ENCODE measurements around the gene INPP5D.

INPP5D gene

DNA sequence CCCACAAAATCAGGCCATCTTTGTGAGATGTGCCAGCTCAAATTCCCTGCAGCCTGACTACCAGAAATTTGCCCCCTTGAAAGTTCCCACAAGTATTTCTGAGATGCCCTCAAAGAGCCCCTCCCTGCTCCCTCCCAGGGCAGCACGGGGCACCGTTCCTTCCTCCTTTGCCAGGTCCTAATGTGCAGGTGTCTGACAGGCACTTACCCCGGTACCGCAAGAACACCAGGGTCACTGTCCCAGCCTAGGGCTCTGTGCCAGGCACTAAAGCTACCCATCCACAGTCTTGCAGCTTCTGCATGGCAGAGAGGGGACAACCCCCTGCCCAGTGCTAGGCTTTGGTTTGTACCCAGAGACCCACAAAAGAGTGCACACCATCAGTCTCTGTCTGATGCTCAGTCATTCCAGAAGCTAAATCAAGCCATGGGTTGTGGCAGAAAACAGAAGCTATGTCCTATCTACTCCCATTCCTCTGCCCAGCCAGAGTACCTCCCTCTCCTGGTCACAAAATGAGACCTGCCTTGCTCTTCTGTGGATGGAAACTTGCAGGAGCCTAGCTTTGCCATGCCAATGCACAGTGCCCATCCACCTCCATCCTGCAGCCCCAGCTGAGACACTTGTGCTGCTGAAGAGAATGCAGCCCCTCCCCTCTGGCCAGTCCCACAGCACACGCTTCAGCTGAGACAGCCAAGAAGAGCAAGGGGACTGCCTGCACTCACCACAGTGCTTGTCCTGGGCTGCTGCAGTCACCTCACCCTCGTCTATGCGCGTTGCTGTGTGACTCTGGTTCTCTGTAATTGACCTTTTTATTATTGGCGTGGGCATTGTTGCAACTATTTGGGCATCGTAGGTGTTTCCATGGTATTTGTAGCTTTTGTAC, 48.7 kb downstream of the INPP5D start:
- peaks cover 0 to 4% of the 10 kb centered on the region in 2 donors for H3K9me3 Mint-ChIP-seq
- peak overlapping the region; percentile 81 for H3K4me3 Mint-ChIP-seq
- H3K4me1 Mint-ChIP-seq: peaks cover 66 to 77% of the 10 kb centered on the region in 2 donors
- H3K36me3 Mint-ChIP-seq: peaks cover 46 to 67% of the 10 kb centered on the region in 2 donors
- ATAC-seq (replicated peaks) (peak; percentile 88 to 94), DNase-seq (peak; percentile 72)
- H3K27ac Mint-ChIP-seq: peak overlapping the region; percentile 89
- no peaks in the 10 kb centered on the region for H3K27me3 Mint-ChIP-seq

- Mint-ChIP-seq H3K9me3 (no peaks in the 10 kb centered on the region), H3K4me1 (peaks cover 63 to 74% of the 10 kb centered on the region in 2 donors), H3K27me3 (no peaks in the 10 kb centered on the region), H3K36me3 (peaks cover 38 to 64% of the 10 kb centered on the region in 2 donors), H3K27ac (peak overlapping the region; percentile 28), H3K4me3 (no peak overlapping the region)
- DNase-seq (no peak), ATAC-seq (replicated peaks) (no peak)
Measured at GRCh38 chr2:233111427-233111826, 51.3 kb downstream of the INPP5D start.

DNA sequence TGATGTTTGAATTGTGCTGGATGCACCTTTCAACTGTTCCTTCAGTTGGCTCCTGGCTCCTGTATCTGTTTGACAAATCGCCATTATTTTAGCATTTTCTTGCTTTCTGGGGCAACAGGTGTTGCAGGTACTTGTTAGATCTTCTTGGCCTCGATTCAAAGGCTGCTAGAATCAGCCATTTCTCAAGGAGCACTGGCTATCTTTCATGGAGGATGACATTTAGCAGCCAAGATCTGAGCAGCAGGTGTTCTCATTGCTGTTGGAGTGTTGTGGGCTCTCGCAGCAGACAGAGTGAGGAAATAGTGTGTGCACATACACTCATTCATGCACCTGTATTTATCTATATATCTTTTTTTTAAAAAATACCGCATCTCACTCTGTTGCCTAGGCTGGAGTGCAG, 52.2 kb downstream of the INPP5D start:
- no peak for DNase-seq
- Mint-ChIP-seq H3K4me3 (no peak overlapping the region), H3K36me3 (peaks cover 44 to 62% of the 10 kb centered on the region in 2 donors), H3K27me3 (no peaks in the 10 kb centered on the region), H3K4me1 (peaks cover 60 to 74% of the 10 kb centered on the region in 2 donors), H3K27ac (peak overlapping the region; percentile 31), H3K9me3 (no peaks in the 10 kb centered on the region)
- no peak for ATAC-seq (replicated peaks)

GRCh38 chr2:233112776-233113452, 52.8 kb downstream of the INPP5D start:
- ATAC-seq (replicated peaks): peak in 1 of 2 donors; percentile 22
- Mint-ChIP-seq H3K4me3 (peak overlapping the region; percentile 39 to 43), H3K4me1 (peaks cover 61 to 74% of the 10 kb centered on the region in 2 donors), H3K27ac (peak overlapping the region; percentile 92), H3K36me3 (peaks cover 49 to 64% of the 10 kb centered on the region in 2 donors), H3K27me3 (no peaks in the 10 kb centered on the region), H3K9me3 (no peaks in the 10 kb centered on the region)
- DNase-seq: no peak

- ATAC-seq (replicated peaks) (peak; percentile 42 to 50), DNase-seq (no peak)
- Mint-ChIP-seq H3K4me1 (peaks cover 62 to 74% of the 10 kb centered on the region in 2 donors), H3K36me3 (peaks cover 54 to 66% of the 10 kb centered on the region in 2 donors), H3K9me3 (no peaks in the 10 kb centered on the region), H3K4me3 (peak overlapping the region; percentile 36 to 43), H3K27ac (peak overlapping the region; percentile 92), H3K27me3 (no peaks in the 10 kb centered on the region)
Measured at GRCh38 chr2:233114421-233114861, 54.3 kb downstream of the INPP5D start.

GRCh38 chr2:233115121-233115520, 55.0 kb downstream of the INPP5D start:
- Mint-ChIP-seq H3K4me1 (peaks cover 65 to 73% of the 10 kb centered on the region in 2 donors), H3K9me3 (no peaks in the 10 kb centered on the region), H3K27ac (peak overlapping the region; percentile 87), H3K36me3 (peaks cover 61 to 73% of the 10 kb centered on the region in 2 donors), H3K4me3 (no peak overlapping the region), H3K27me3 (no peaks in the 10 kb centered on the region)
- no peak for DNase-seq
- no peak for ATAC-seq (replicated peaks)

- no peak for ATAC-seq (replicated peaks)
- Mint-ChIP-seq H3K4me1 (peaks cover 65 to 76% of the 10 kb centered on the region in 2 donors), H3K4me3 (peak overlapping the region; percentile 36 to 43), H3K9me3 (no peaks in the 10 kb centered on the region), H3K27me3 (no peaks in the 10 kb centered on the region), H3K27ac (peak overlapping the region; percentile 87), H3K36me3 (peaks cover 64 to 78% of the 10 kb centered on the region in 2 donors)
- no peak for DNase-seq
Measured at GRCh38 chr2:233115741-233116140, 55.6 kb downstream of the INPP5D start.

- Mint-ChIP-seq H3K27me3 (no peaks in the 10 kb centered on the region), H3K36me3 (peaks cover 64 to 77% of the 10 kb centered on the region in 2 donors), H3K9me3 (no peaks in the 10 kb centered on the region), H3K4me3 (no peak overlapping the region), H3K4me1 (peaks cover 64 to 79% of the 10 kb centered on the region in 2 donors), H3K27ac (peak overlapping the region; percentile 92)
- ATAC-seq (replicated peaks): no peak
- no peak for DNase-seq
Measured at GRCh38 chr2:233116946-233117345, 56.8 kb downstream of the INPP5D start.

- peak overlapping the region; percentile 92 for H3K27ac Mint-ChIP-seq
Measured at GRCh38 chr2:233117351-233117750, 57.2 kb downstream of the INPP5D start.

DNA sequence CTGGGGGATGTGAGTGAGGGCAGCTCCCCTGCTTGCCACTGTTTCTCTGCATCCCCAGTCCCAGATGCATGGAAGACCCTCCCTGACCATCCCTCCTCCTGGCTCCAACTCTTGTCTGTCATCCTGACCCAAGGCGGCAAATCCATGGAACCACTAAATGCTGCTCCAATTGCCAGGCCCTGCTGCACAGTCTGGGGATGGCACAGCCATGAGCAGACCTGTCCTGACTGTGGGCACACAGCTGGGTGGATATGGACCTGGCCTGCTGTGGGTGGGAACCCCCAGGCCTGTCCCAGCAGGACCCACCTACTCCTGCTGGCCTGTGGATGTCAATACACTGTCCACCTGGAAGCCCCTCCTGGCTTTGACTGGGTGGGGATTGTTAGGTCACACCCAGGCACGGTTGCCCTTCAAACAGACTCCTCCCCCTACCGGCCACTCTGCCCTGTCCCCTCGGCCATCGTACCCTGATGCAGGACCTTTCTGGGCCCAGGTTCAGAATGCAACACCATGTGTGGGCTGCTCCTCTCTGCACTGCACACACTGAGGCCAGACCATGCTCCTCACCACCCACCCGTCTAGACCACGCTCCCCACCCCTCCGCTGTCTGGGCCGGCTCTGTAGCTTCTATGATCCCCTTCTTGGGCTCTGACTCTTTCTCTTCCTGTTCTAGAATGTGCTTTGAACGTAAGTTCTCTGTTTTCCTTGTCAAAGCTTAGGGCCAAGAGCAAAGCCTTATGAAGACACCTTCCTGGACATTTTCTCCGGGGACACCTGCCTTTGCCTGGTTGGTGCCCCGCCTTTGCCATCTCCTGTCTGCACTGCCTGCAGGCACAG, 57.9 kb downstream of the INPP5D start:
- H3K27me3 Mint-ChIP-seq: no peaks in the 10 kb centered on the region
- peaks cover 75 to 84% of the 10 kb centered on the region in 2 donors for H3K36me3 Mint-ChIP-seq

More at GRCh38 chr2:233117351-233117750, 57.2 kb downstream of the INPP5D start:
- Mint-ChIP-seq H3K36me3 (peaks cover 68 to 81% of the 10 kb centered on the region in 2 donors), H3K4me3 (peak overlapping the region in 1 of 2 donors; percentile 9), H3K9me3 (no peaks in the 10 kb centered on the region), H3K4me1 (peaks cover 67 to 81% of the 10 kb centered on the region in 2 donors), H3K27me3 (no peaks in the 10 kb centered on the region)
- no peak for DNase-seq
- no peak for ATAC-seq (replicated peaks)

GRCh38 chr2:233118648-233119000, 58.5 kb downstream of the INPP5D start:
- Mint-ChIP-seq H3K4me1 (peaks cover 65 to 81% of the 10 kb centered on the region in 2 donors), H3K4me3 (peak overlapping the region in 1 of 2 donors; percentile 3), H3K27ac (peak overlapping the region; percentile 92), H3K27me3 (no peaks in the 10 kb centered on the region), H3K36me3 (peaks cover 78 to 84% of the 10 kb centered on the region in 2 donors), H3K9me3 (peaks cover 2 to 3% of the 10 kb centered on the region in 2 donors)
- DNase-seq (no peak), ATAC-seq (replicated peaks) (no peak)

More for the DNA sequence above, 57.9 kb downstream of the INPP5D start:
- H3K4me1 Mint-ChIP-seq: peaks cover 68 to 81% of the 10 kb centered on the region in 2 donors
- no peak for DNase-seq
- peaks cover 2 to 3% of the 10 kb centered on the region in 2 donors for H3K9me3 Mint-ChIP-seq
- H3K27ac Mint-ChIP-seq: peak overlapping the region; percentile 92
- peak overlapping the region; percentile 7 to 9 for H3K4me3 Mint-ChIP-seq
- ATAC-seq (replicated peaks): peak; percentile 56 to 64

GRCh38 chr2:233119123-233119522, 59.0 kb downstream of the INPP5D start:
- Mint-ChIP-seq H3K9me3 (peaks cover 2 to 3% of the 10 kb centered on the region in 2 donors), H3K27me3 (no peaks in the 10 kb centered on the region), H3K4me1 (peaks cover 62 to 81% of the 10 kb centered on the region in 2 donors), H3K27ac (peak overlapping the region; percentile 92), H3K36me3 (peaks cover 75 to 83% of the 10 kb centered on the region in 2 donors), H3K4me3 (no peak overlapping the region)
- DNase-seq: no peak
- ATAC-seq (replicated peaks): no peak

DNA sequence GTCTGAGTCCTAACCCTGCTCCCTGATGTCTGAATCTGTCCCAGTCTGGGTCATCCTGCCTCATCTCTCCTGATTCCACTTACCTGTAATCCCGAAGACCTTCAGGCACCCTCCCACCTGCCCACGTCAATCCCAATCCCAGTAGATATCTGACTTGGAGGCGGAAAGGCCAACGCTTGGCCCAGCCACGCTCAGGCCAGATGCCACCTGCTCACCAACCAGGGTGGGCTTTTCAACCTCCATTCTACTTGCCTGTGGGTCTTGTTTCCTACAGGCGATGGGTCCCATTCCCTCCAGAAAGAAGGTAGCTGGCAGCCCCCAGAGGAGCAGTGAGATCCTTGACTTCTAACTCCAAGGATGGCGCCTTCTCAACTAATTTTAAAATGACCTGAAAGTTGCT, 59.7 kb downstream of the INPP5D start:
- DNase-seq: no peak
- H3K27me3 Mint-ChIP-seq: no peaks in the 10 kb centered on the region
- peak overlapping the region; percentile 92 for H3K27ac Mint-ChIP-seq
- ATAC-seq (replicated peaks): no peak
- H3K36me3 Mint-ChIP-seq: peaks cover 80 to 86% of the 10 kb centered on the region in 2 donors
- peaks cover 62 to 81% of the 10 kb centered on the region in 2 donors for H3K4me1 Mint-ChIP-seq
- no peak overlapping the region for H3K4me3 Mint-ChIP-seq
- H3K9me3 Mint-ChIP-seq: peaks cover 2 to 3% of the 10 kb centered on the region in 2 donors
